Spleen (tissue), 11 donors: Measurements from ENCODE around the gene MSI2. TPM values are rescaled to one million over a fixed set of nuclear protein-coding genes. Genes with fewer than 3 reads are reported as not detected.

Experiments used
- DNase-seq: peaks from one replicate; pipeline ENCODE4 v3.0.0-alpha.2; 2020
- H3K27ac ChIP-seq, 8 donors: fragments of 200-600 bp; sonication (generic) in 7 of 8; 1 replicate in 4 of 8; 2 replicates in 4 of 8; pipeline versions ENCODE4 v1.5.0 to v1.8.0; 2016 to 2021; ENCODE audit warnings: inconsistent platforms in 4 of 8, mild to moderate bottlenecking in 4 of 8, moderate library complexity in 1 of 8
- H3K27me3 ChIP-seq, 7 donors: fragments of 200-600 bp; sonication (generic) in 6 of 7; replicated peaks in 1 of 7; 1 replicate in 4 of 7; 2 replicates in 3 of 7; pipeline versions ENCODE4 v1.5.0 to v1.8.0; 2016 to 2021; ENCODE audit warnings: inconsistent platforms in 3 of 7, mild to moderate bottlenecking in 1 of 7
- H3K36me3 ChIP-seq, 6 donors: fragments of 200-600 bp; sonication (generic) in 5 of 6; 1 replicate in 4 of 6; 2 replicates in 2 of 6; pipeline versions ENCODE4 v1.5.0 to v1.8.0; 2016 to 2021; ENCODE audit warnings: inconsistent platforms in 2 of 6
- H3K4me1 ChIP-seq, 6 donors: fragments of 200-600 bp; sonication (generic) in 5 of 6; 1 replicate in 3 of 6; 2 replicates in 3 of 6; pipeline versions ENCODE4 v1.5.0 to v1.8.0; 2016 to 2021; ENCODE audit warnings: inconsistent platforms in 3 of 6
- H3K4me3 ChIP-seq, 8 donors: fragments of 200-600 bp; sonication (generic) in 7 of 8; 1 replicate in 4 of 8; 2 replicates in 4 of 8; pipeline versions ENCODE4 v1.5.0 to v1.8.0; 2016 to 2021; ENCODE audit warnings: inconsistent platforms in 4 of 8, mild to moderate bottlenecking in 4 of 8, moderate library complexity in 2 of 8
- H3K9me3 ChIP-seq, 8 donors: fragments of 200-600 bp; sonication (generic) in 7 of 8; 1 replicate in 4 of 8; 2 replicates in 4 of 8; pipeline versions ENCODE4 v1.5.0 to v1.8.0; 2016 to 2021; ENCODE audit warnings: inconsistent platforms in 4 of 8
- CTCF ChIP-seq, 11 experiments: fragments of 200-600 bp in 7 of 11; fragments of 450-650 bp in 4 of 11; sonication (generic) in 4 of 11; IDR thresholded peaks in 8 of 11; conservative IDR thresholded peaks in 3 of 11; 1 replicate in 7 of 11; 2 replicates in 4 of 11; pipeline versions ENCODE4 v1.4.0 to v1.8.0; 2016 to 2021; ENCODE audit warnings: antibody characterized with exemption in 11 of 11, inconsistent platforms in 4 of 11, mild to moderate bottlenecking in 1 of 11
- POLR2A ChIP-seq, 3 donors: fragments of 450-650 bp; IDR thresholded peaks; one replicate each; pipeline ENCODE4 v1.5.1; 2017; ENCODE audit warnings: antibody characterized with exemption in 3 of 3, mild to moderate bottlenecking in 1 of 3
- POLR2AphosphoS5 ChIP-seq, 3 donors: sonication (generic); formaldehyde crosslinking; IDR thresholded peaks; one replicate each; pipeline ENCODE4 v1.5.1; 2017; ENCODE audit warnings: antibody characterized with exemption in 3 of 3
- WGBS, 5 donors: extraction: QIAGEN DNeasy Blood & Tissue Kit in 3 of 5; methylation state at CpG; one replicate each; pipeline versions ENCODE4 v1.1.5 to v1.1.7; 2013 to 2018; 5-methylcytosine and 5-hydroxymethylcytosine counted together
- intact Hi-C: fragments of 100-400 bp; cut with DNase I; formaldehyde crosslinking; loops from one replicate; pipeline ENCODE4 v1.15.0; 2023; ENCODE audit warnings: low total_unique reads
- polyA plus RNA-seq, 3 donors: library from polyadenylated mRNA; stranded (reverse); fragments of 200-250 nt; gene quantifications; one replicate each; pipeline ENCODE4 v1.2.1, GENCODE V29; 2013
- total RNA-seq, 7 donors: library from RNA; depleted of rRNA in 3 of 7; stranded (reverse); fragments of >200 nt in 3 of 7; fragmentation: NEBNext Ultra II Directional in 4 of 7; extraction: Animal tissue kit (Norgen Biotek cat#: 25700) in 4 of 7; gene quantifications; one replicate each; pipeline versions ENCODE4 v1.1.0 to v1.2.1, GENCODE V29; 2016 to 2021
- donor health status: healthy with polysubstance abuse.
- donor health status: DM: no; HTN: no; CAD: no; lungs with moderate emphysema.
- donor health status: DM: no; HTN: no; CAD: no.
- donor health status: Bipolar disorder and iron deficiency.
- donor health status: healthy.
- donor health status: DM: no; HTN: no; CAD: no.
- donor health status: DM: yes; HTN: yes; CAD: no.

MSI2 gene
- total and polyA plus RNA-seq, 10 donors = 9.8 to 131 (median 64.7) TPM

GRCh38 chr17:57406131-57406980 is 150.0 kb downstream of the MSI2 start:
- Histone ChIP-seq H3K4me3 (no peak overlapping the region), H3K4me1 (peaks cover 6 to 33% (median 18%) of the 10 kb centered on the region in 6 donors), H3K27ac (no peak overlapping the region), H3K27me3 (no peaks in the 10 kb centered on the region), H3K36me3 (peaks cover 0 to 48% (median 11%) of the 10 kb centered on the region in 6 donors), H3K9me3 (no peaks in the 10 kb centered on the region)
- DNase-seq = no peak
- 57 to 68% (median 64%) methylated on average over 25 of the region's 25 CpGs for WGBS, 5 donors
- TF ChIP-seq POLR2AphosphoS5 (IDR thresholded peaks at IDR 0.05) (no peak), CTCF (IDR thresholded peaks at IDR 0.05 in 8 of 11, conservative IDR thresholded peaks at IDR 0.05 in 3 of 11) (no peak), POLR2A (IDR thresholded peaks at IDR 0.05) (no peak)
- intact Hi-C loops = no loop called here

GRCh38 chr17:57406981-57407286 is 150.6 kb downstream of the MSI2 start:
- no peak for DNase-seq
- no peak for TF ChIP-seq CTCF (IDR thresholded peaks at IDR 0.05 in 8 of 11, conservative IDR thresholded peaks at IDR 0.05 in 3 of 11)
- no peak for TF ChIP-seq POLR2A (IDR thresholded peaks at IDR 0.05)
- TF ChIP-seq POLR2AphosphoS5 (IDR thresholded peaks at IDR 0.05) = no peak
- Histone ChIP-seq H3K4me1 (peaks cover 6 to 33% (median 18%) of the 10 kb centered on the region in 6 donors), H3K27ac (no peak overlapping the region), H3K27me3 (no peaks in the 10 kb centered on the region), H3K9me3 (no peaks in the 10 kb centered on the region), H3K36me3 (peaks cover 0 to 43% (median 8%) of the 10 kb centered on the region in 6 donors), H3K4me3 (no peak overlapping the region)
- intact Hi-C loops = no loop called here
- WGBS, 5 donors = 60 to 81% (median 66%) methylated on average over 12 of the region's 12 CpGs

- peaks cover 0 to 37% (median 3%) of the 10 kb centered on the region in 6 donors for H3K36me3 ChIP-seq
- no peak overlapping the region for H3K4me3 ChIP-seq
- DNase-seq = no peak
- WGBS, 5 donors = 60 to 72% (median 62%) methylated on average over 9 of the region's 9 CpGs
- intact Hi-C loops = no loop called here
- no peaks in the 10 kb centered on the region for H3K27me3 ChIP-seq
- no peak for TF ChIP-seq CTCF (IDR thresholded peaks at IDR 0.05 in 8 of 11, conservative IDR thresholded peaks at IDR 0.05 in 3 of 11)
- TF ChIP-seq POLR2A (IDR thresholded peaks at IDR 0.05) = no peak
- no peak for TF ChIP-seq POLR2AphosphoS5 (IDR thresholded peaks at IDR 0.05)
- H3K27ac ChIP-seq = peak overlapping the region in 4 of 8 donors; percentile 2 to 57 (median 39)
- peaks cover 6 to 33% (median 18%) of the 10 kb centered on the region in 6 donors for H3K4me1 ChIP-seq
- no peaks in the 10 kb centered on the region for H3K9me3 ChIP-seq
These were observed 151.2 kb downstream of the MSI2 start for GRCh38 chr17:57407287-57408070.
